Endometrial microvascular endothelial cells (primary cell): ENCODE measurements around the gene COL15A1. TPM values are rescaled to one million over a fixed set of nuclear protein-coding genes. Genes with fewer than 3 reads are reported as not detected.
"Not testable (repeated sequence)": the region's sequence is repeated elsewhere in the genome, so short reads cannot be mapped to it uniquely, and the experiment has no call there.

Experiments used
- in situ Hi-C: cut with HindIII; loops from 2 replicates; pipeline ENCODE4 v1.10.0; 2017; ENCODE audit warnings: low sequenced_read_pairs, low pct_unique_long_range_greater_than_20kb; ENCODE audit errors: inconsistent ontology term
- total RNA-seq: library from RNA; depleted of rRNA; stranded (reverse); fragments of >200 nt; gene quantifications from one replicate; pipeline ENCODE4 v1.2.3, GENCODE V29; 2015; ENCODE audit errors: inconsistent ontology term

COL15A1 gene
- total RNA-seq, 1 donor from 2014 or later = 0.28 TPM

GRCh38 chr9:99002706-99003105, 59.0 kb downstream of the COL15A1 start:
- in situ Hi-C loops = no loop called here

- in situ Hi-C loops = no loop called here
Measured at GRCh38 chr9:99003308-99003707, 59.6 kb downstream of the COL15A1 start.

GRCh38 chr9:99004115-99004514, 60.4 kb downstream of the COL15A1 start:
- in situ Hi-C loops = no loop called here

DNA sequence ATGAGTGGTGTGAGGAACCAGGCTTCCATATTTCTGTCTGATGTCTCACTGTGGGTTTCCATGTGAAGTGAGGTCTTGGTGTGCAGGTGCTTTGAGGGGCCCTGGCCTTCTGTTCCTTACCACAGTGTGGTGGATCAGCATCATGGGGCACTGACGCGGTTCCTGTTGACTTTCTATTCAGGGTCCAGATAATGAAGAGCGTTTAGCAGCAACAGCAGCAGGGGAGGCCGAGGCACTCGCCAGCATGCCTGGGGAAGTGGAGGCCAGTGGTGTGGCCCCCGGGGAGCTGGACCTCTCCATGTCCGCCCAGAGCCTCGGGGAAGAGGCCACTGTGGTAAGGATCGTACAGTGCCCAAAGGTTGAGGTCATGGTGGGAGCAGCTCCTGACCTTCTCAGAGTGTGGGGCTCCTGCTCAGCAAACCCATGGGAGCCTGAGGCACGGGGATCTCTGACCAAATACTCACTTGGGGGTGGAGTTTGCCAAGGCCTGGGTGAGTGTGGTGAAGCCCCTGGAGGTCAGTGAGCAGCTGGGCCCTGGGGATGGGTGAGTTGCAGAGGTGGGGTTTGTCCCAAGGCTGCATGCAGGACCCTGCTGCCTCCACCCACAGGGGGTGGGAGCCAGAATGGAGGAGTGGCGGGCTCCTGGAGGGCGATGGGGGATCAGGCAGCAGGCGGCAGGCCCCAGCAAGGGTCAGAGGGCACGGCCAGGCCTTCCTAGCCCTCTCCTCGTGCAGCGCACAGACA, 61.2 kb downstream of the COL15A1 start:
- in situ Hi-C loops = no loop called here

GRCh38 chr9:99005651-99006050, 61.9 kb downstream of the COL15A1 start:
- in situ Hi-C loops = no loop called here

GRCh38 chr9:99006511-99006910, 62.8 kb downstream of the COL15A1 start:
- in situ Hi-C loops = no loop called here

DNA sequence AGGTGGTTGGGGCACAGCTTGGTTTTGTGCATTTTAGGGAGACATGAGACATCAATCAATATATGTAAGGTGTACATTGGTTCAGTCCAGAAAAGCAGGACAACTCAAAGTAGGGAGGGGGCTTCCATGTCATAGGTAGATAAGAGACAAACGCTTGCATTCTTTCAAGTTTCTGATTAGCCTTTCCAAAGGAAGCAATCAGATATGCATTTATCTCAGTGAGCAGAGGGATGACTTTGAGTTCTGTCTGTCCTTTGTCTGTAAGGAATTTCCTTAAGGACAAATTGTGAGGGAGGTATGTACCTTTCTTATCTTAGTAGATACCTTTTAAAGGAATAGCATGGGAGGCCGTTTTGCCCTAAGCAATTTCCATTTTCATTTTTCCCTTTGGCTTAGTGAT, 63.3 kb downstream of the COL15A1 start:
- in situ Hi-C loops = no loop called here

GRCh38 chr9:99008203-99008602, 64.5 kb downstream of the COL15A1 start:
- in situ Hi-C loops = no loop called here

DNA sequence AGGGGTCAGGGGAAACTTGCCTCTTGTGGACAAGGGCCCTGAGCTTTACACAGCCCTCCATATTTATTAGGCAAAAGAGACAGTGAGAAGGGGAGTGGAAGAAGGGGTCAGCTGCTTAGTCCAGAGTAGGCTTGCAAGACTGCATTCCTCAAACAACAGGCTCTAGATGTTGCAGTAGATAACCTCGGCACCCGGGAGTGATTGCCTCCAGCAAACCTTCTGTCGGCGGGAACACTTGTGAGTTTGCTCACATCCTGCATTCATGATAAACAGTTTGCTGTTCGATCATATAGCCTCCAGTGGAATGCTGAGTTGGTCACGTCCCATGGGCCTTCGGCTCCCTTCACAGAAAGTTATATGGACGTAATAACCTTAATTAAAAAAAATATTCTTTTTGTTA, 66.7 kb downstream of the COL15A1 start:
- in situ Hi-C loops = not testable (repeated sequence)

DNA sequence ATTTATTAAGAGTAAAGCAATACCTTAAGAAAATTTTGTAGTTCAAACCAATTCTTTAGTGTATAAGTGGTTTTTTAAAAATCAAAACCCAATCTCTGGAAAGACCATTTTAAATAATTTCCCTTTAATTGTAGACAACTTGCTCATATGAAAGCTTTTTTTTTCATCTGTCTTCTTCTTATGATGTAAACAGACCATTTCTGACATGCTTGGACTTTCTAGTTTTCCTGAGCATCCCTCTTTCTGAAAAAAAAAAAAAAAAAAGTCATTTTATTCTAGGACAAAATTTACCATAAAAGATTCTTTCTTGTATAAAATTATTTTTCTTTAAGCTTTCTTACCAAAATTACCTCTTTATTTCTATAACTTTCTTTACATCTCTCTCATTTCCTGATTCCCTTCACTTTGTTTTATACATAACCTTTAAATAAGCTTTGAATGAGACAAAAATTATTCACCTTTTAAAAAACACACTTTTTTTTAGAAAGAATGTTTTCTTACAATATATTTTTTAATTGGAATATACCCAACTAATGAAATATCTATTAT, 67.5 kb downstream of the COL15A1 start:
- in situ Hi-C loops = no loop called here

- in situ Hi-C loops = no loop called here
Measured at GRCh38 chr9:99012957-99013512, 69.3 kb downstream of the COL15A1 start.

DNA sequence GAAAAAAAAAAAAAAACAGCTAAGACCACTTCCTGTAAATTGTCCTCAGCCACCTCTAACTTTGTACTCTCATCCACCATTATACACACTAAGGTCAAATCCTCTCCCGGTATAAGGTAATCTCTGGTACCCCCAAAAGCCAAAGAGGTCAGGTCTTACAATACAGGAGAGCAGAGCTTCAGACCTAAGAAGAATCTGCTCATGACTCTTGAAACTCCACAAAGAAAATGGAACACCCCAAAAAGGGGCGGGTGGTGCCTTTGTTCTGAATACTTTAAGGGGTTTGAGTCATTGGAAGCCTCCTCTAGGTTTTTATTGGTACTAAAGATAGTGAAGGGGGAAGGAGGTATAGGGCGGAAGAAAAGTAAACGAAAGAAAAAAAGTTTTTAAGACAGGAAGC, 69.8 kb downstream of the COL15A1 start:
- in situ Hi-C loops = no loop called here

- in situ Hi-C loops = no loop called here
Measured at GRCh38 chr9:99015448-99015847, 71.7 kb downstream of the COL15A1 start.

GRCh38 chr9:99015890-99016289, 72.2 kb downstream of the COL15A1 start:
- in situ Hi-C loops = no loop called here

DNA sequence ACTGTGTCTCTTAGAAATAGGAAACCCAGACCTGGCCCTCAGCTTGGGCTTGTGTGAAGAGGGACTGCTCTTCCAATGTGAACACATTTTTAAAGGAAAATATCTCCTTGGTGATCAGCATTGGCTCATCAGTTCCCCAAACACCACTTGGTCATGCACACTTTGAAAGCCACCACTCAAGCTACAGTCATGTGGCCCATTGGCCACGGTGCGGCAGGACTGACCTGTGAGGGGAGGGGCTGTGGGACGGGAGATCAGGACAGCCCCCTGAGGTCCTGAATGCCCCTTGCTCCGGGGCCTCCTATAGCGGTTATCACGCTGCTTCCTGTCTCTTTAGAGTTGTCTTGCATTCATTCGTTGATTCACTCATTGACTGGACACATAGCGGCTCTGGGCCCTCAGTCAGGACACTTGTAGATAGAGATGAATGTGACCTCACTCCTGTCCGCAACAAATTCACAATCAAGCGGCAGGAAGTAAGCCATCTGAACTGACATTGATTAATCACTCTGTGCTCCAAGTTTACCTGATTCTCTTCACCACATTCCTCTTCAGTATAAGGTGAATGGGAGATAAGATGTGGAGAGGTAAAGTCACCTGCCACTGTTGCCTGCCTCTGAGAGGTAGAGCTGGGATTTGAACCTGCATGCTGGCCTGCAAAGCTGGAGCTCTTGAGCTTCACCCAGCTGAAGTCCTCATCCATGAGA, 73.1 kb downstream of the COL15A1 start:
- in situ Hi-C loops = no loop called here

DNA sequence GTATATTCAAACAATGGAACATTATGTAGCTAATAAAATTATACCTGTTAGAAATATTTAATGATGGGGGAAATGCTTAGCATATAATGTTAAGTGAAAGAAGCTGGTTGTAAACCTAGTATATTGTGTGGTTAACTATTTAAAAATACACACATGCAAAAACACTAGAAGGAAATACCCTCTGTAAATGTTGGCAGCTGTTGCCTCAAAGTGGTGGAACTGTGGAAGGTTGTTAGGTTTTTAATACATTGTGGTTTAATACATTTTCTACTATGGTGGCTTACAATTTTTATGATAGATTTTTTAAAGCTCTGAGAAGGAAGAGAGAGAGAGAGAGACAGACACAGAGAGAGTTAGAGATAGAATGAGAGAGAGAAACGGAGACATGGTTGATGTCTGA, 74.9 kb downstream of the COL15A1 start:
- in situ Hi-C loops = no loop called here

DNA sequence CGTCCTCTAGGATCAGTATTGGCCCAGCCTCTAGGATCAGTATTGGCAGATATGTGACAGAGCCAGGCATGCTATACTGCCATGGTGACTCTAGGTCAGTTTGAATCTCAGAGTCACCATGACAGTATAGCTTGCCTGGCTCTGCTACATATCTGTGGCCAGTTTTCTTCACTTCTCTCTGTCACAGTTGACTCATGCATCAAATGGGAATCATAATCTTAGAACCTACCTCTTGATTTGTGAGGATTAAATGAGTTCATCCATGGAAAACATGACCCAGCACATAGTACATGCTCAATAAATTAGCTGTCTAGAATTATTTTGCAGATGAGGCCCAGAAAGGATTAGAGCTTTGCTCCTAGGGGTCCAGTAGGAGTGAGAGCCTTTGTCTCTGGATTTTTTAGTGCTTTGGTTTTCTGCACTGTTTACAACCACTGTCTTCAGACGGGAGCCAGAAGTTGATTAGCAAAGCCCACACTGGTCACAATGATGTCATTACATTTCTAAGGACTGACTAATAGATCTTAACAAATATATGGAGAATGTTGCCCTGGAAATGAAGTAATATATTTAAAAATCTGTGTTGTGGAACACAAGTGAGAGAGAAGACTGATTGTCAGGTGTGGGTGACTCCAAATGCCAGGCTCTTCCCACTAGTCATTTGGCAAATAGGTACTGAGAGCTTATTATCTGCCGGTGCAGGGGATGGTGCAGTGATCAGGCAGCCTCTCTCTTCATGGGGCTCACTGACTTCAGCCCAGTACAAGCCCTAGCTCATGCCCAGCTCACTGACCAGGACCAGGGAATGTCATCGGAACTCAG, 76.0 kb downstream of the COL15A1 start:
- in situ Hi-C loops = no loop called here

DNA sequence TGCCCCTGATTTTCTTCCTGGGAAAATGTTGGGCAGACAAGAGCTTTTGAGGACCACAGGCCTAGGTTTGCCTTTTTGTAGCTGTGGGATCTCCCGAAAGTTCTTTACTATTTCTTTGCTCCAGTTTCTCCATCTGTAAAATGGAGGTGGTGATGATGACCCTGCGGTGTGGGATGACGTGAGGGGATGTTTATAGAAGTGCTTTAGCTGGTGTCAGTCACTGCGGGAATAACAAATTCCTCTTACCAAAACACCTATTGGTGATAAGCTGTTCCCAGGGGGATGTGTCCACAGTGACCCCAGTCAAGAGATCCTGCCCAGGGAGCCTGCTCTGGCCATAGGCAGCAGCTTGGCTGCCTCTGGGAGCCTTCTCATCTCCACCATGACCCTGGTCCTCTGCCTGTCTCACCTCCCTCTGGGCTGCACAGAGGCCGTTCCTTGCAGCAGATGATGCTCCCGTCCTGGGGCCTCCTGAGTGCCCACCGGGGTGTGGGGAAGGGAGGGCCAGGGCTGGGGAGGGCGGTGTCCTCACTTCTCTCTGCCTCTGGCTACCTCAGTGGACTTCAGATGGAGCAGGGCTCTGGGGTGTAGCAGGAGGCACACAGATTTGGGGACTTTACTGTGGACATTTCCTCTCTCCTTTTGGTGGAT, 77.2 kb downstream of the COL15A1 start:
- in situ Hi-C loops = no loop called here

DNA sequence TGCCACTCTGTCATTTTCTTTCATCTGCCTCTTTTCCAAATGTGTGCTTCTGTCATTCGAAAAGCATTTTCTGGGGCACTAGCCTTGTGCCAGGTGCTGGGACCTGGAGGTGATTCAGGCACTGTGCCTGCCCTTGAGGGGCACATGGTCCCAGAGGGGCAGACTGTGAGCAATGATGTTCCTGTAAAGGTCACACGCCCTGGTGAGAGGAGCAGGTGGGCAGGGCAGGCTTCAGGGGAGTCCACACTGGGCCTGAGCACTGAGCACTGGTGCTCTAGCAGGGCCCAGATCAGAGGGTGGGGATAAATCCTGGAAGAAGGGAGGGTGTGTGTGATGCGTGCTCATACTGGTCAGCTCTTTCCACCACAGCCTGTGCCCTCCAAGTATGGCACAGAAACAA, 77.8 kb downstream of the COL15A1 start:
- in situ Hi-C loops = no loop called here
